Measurements from ENCODE around the gene SLC12A9. TPM values are rescaled to one million over a fixed set of nuclear protein-coding genes. Genes with fewer than 3 reads are reported as not detected.
"Not testable (repeated sequence)": the region's sequence is repeated elsewhere in the genome, so short reads cannot be mapped to it uniquely, and the experiment has no call there.

SLC12A9 gene
- total RNA-seq, 1 experiment from 2014 or later, result 24.6 TPM

- POLR2A ChIA-PET, result interaction anchor here (1.1 kb wide), 1 partner anchor 21 kb away, joined by 3 read pairs; the partner anchor contains the start of gene SRRT
- intact Hi-C loops (cut with micrococcal nuclease), result no loop called here
These were observed 1.8 kb downstream of the SLC12A9 start for GRCh38 chr7:100854146-100854895.

GRCh38 chr7:100854899-100855298 is 2.4 kb downstream of the SLC12A9 start:
- H3K36me3 ChIP-seq (ENCODE audit: control insufficient read depth in 1 of 2, insufficient read depth in 2 of 2, low read length in 2 of 2); POLR2A ChIA-PET; H3K4me3 ChIP-seq (replicated peaks in 1 of 2; ENCODE audit: low read depth in 1 of 2, low read length in 2 of 2); CTCF ChIA-PET; ATAC-seq; H3K27ac ChIP-seq (ENCODE audit: low read depth, low read length); BruUV-seq (replicated peaks); H3K9me2 ChIP-seq (ENCODE audit: insufficient read depth); H3K9ac ChIP-seq (ENCODE audit: low read length); H3K4me2 ChIP-seq (ENCODE audit: low read length); H3K9me3 ChIP-seq (ENCODE audit: control insufficient read depth in 1 of 2, insufficient read depth in 1 of 2, low read depth in 1 of 2, low read length in 2 of 2); H4K20me1 ChIP-seq (ENCODE audit: insufficient read depth); intact Hi-C loops (cut with micrococcal nuclease); H3K27me3 ChIP-seq (ENCODE audit: insufficient read depth, low read length); H2AFZ ChIP-seq (ENCODE audit: low read depth, low read length, poor library complexity, severe bottlenecking); DNase-seq (ENCODE audit: low read depth, low spot score): not testable (repeated sequence)
- Histone ChIP-seq H3K4me1 (ENCODE audit: control insufficient read depth in 1 of 2, insufficient read depth in 2 of 2, low read length in 2 of 2) (peaks cover 6 to 16% of the 10 kb centered on the region in 2 experiments; a peak in 3 of 4 replicates), H3K79me2 (ENCODE audit: insufficient read depth, low read length) (peaks cover 18% of the 10 kb centered on the region; the same call in 1 of the 2 replicates)
- RAD21 ChIA-PET (ENCODE audit: low non-redundant PET in 1 of 2, low total read pairs in 2 of 2, uncharacterized antibody in 2 of 2, unreplicated experiment in 2 of 2), result interaction anchor here in 1 of 2 experiments (0.6 kb wide), 1 partner anchor 15 kb away, joined by 3 read pairs; no protein-coding TSS in a partner anchor

More at GRCh38 chr7:100854146-100854895, 1.8 kb downstream of the SLC12A9 start:
- DNase-seq (ENCODE audit: low read depth, low spot score), result no peak
- Histone ChIP-seq H3K4me2 (ENCODE audit: low read length) (no peak overlapping the region), H3K4me1 (ENCODE audit: control insufficient read depth in 1 of 2, insufficient read depth in 2 of 2, low read length in 2 of 2) (peaks cover 6 to 16% of the 10 kb centered on the region in 2 experiments; a peak in 3 of 4 replicates), H3K4me3 (replicated peaks in 1 of 2; ENCODE audit: low read depth in 1 of 2, low read length in 2 of 2) (no peak overlapping the region), H3K27ac (ENCODE audit: low read depth, low read length) (no peak overlapping the region), H3K36me3 (ENCODE audit: control insufficient read depth in 1 of 2, insufficient read depth in 2 of 2, low read length in 2 of 2) (no peaks in the 10 kb centered on the region), H3K79me2 (ENCODE audit: insufficient read depth, low read length) (peaks cover 18% of the 10 kb centered on the region; the same call in 1 of the 2 replicates), H2AFZ (ENCODE audit: low read depth, low read length, poor library complexity, severe bottlenecking) (no peak overlapping the region), H3K9me2 (ENCODE audit: insufficient read depth) (no peaks in the 10 kb centered on the region), H3K27me3 (ENCODE audit: insufficient read depth, low read length) (no peaks in the 10 kb centered on the region), H4K20me1 (ENCODE audit: insufficient read depth) (no peaks in the 10 kb centered on the region), H3K9me3 (ENCODE audit: control insufficient read depth in 1 of 2, insufficient read depth in 1 of 2, low read depth in 1 of 2, low read length in 2 of 2) (no peaks in the 10 kb centered on the region), H3K9ac (ENCODE audit: low read length) (no peak overlapping the region)
- ChIA-PET RAD21 (ENCODE audit: low non-redundant PET in 1 of 2, low total read pairs in 2 of 2, uncharacterized antibody in 2 of 2, unreplicated experiment in 2 of 2) (no interaction called here), CTCF (interaction anchor here (1.2 kb wide), 1 partner anchor 149 kb away, joined by 4 read pairs; the partner anchor contains the start of gene POP7)
- TF ChIP-seq YY1 (IDR thresholded peaks at IDR 0.05; ENCODE audit: extremely low read depth, insufficient replicate concordance, low read depth, low read length) (no peak), SP1 (IDR thresholded peaks at IDR 0.05; ENCODE audit: low read depth) (no peak), FOSL1 (IDR thresholded peaks at IDR 0.05; ENCODE audit: low read depth) (no peak), EZH2 (IDR thresholded peaks at IDR 0.05) (no peak), MAX (IDR thresholded peaks at IDR 0.05) (no peak), RAD21 (IDR thresholded peaks at IDR 0.05; ENCODE audit: low read depth) (no peak), POLR2A (IDR thresholded peaks at IDR 0.05; ENCODE audit: borderline replicate concordance, extremely low read depth, insufficient read depth, insufficient read length) (no peak), POLR2AphosphoS5 (IDR thresholded peaks at IDR 0.05; ENCODE audit: low read depth, low read length) (no peak), SIN3A (IDR thresholded peaks at IDR 0.05; ENCODE audit: low read depth) (no peak), REST (IDR thresholded peaks at IDR 0.05; ENCODE audit: low read depth) (no peak)
- no peak for ATAC-seq
- BruUV-seq (replicated peaks), result no TSS peak
